H9 (cell line): ENCODE data around the gene IL20. TPM values are rescaled to one million over a fixed set of nuclear protein-coding genes. Genes with fewer than 3 reads are reported as not detected.

Experiments used
- DNase-seq: peaks from one replicate; pipeline ENCODE4 v3.0.0-alpha.2; 2017
- H2AFZ ChIP-seq: one replicate; pipeline ENCODE4 v1.6.1; 2013; ENCODE audit warnings: mild to moderate bottlenecking, low read length, control low read depth, moderate library complexity
- H2AK5ac ChIP-seq: 2 replicates; pipeline ENCODE4 v1.6.1; 2013; ENCODE audit warnings: low read length, control low read depth, mixed read lengths; ENCODE audit not compliant: insufficient read length
- H2BK120ac ChIP-seq: one replicate; pipeline ENCODE4 v1.6.1; 2013; ENCODE audit warnings: low read depth, mild to moderate bottlenecking, low read length, control low read depth, inconsistent platforms; ENCODE audit not compliant: poor library complexity, severe bottlenecking
- H2BK12ac ChIP-seq: 2 replicates; pipeline ENCODE4 v1.6.1; 2013; ENCODE audit warnings: low read length, control low read depth, mixed read lengths, low read depth; ENCODE audit not compliant: insufficient read length
- H2BK15ac ChIP-seq: 2 replicates; pipeline ENCODE4 v1.6.1; 2013; ENCODE audit warnings: low read depth, low read length, control low read depth
- H2BK20ac ChIP-seq: one replicate; pipeline ENCODE4 v1.6.1; 2013; ENCODE audit warnings: low read depth, mild to moderate bottlenecking, low read length, control low read depth, inconsistent platforms; ENCODE audit not compliant: poor library complexity, severe bottlenecking
- H2BK5ac ChIP-seq: 2 replicates; pipeline ENCODE4 v1.6.1; 2013; ENCODE audit warnings: low read length, control low read depth, mixed read lengths; ENCODE audit not compliant: insufficient read length
- H3K14ac ChIP-seq: 2 replicates; pipeline ENCODE4 v1.6.1; 2013; ENCODE audit warnings: low read length, control low read depth; ENCODE audit not compliant: insufficient read depth
- H3K18ac ChIP-seq: 2 replicates; pipeline ENCODE4 v1.6.1; 2013; ENCODE audit warnings: low read depth, mild to moderate bottlenecking, mixed read lengths, low read length, control low read depth; ENCODE audit not compliant: insufficient read length
- H3K23ac ChIP-seq: 2 replicates; pipeline ENCODE4 v1.6.1; 2013; ENCODE audit warnings: low read length, control low read depth, mixed read lengths, low read depth; ENCODE audit not compliant: insufficient read length
- H3K23me2 ChIP-seq: 2 replicates; pipeline ENCODE4 v1.6.1; 2013; ENCODE audit warnings: low read depth, mild to moderate bottlenecking, mixed read lengths, low read length, control low read depth; ENCODE audit not compliant: insufficient read length, poor library complexity, severe bottlenecking
- H3K27ac ChIP-seq: 2 replicates; pipeline ENCODE4 v1.5.1; 2013; ENCODE audit warnings: low read length, control low read depth, mixed read lengths, low read depth; ENCODE audit not compliant: insufficient read length
- H3K27me3 ChIP-seq: 2 replicates; pipeline ENCODE4 v1.6.1; 2013; ENCODE audit warnings: low read length, control low read depth, inconsistent platforms; ENCODE audit not compliant: insufficient read depth
- H3K4ac ChIP-seq: 2 replicates; pipeline ENCODE4 v1.6.1; 2013; ENCODE audit warnings: low read depth, mild to moderate bottlenecking, control low read depth, inconsistent platforms, low read length, moderate library complexity
- H3K4me1 ChIP-seq: 2 replicates; pipeline ENCODE4 v1.6.1; 2013; ENCODE audit warnings: low read length, control low read depth, inconsistent platforms; ENCODE audit not compliant: insufficient read depth
- H3K4me2 ChIP-seq: 2 replicates; pipeline ENCODE4 v1.6.1; 2013; ENCODE audit warnings: low read length, control low read depth, mixed read lengths; ENCODE audit not compliant: insufficient read length, insufficient read depth
- H3K56ac ChIP-seq: 2 replicates; pipeline ENCODE4 v1.6.1; 2013; ENCODE audit warnings: low read depth, mild to moderate bottlenecking, mixed read lengths, low read length, control low read depth; ENCODE audit not compliant: insufficient read length
- H3K79me1 ChIP-seq: 2 replicates; pipeline ENCODE4 v1.6.1; 2013; ENCODE audit warnings: low read depth, mild to moderate bottlenecking, moderate library complexity, low read length, control low read depth, inconsistent platforms; ENCODE audit not compliant: insufficient read depth, poor library complexity, severe bottlenecking
- H3K79me2 ChIP-seq: 2 replicates; pipeline ENCODE4 v1.6.1; 2013; ENCODE audit warnings: low read length, control low read depth, inconsistent platforms; ENCODE audit not compliant: insufficient read depth
- H3K9ac ChIP-seq: 2 replicates; pipeline ENCODE4 v1.6.1; 2013; ENCODE audit warnings: low read length, control low read depth, mixed read lengths; ENCODE audit not compliant: insufficient read length; ENCODE audit errors: extremely low read depth
- H3K9me3 ChIP-seq: one replicate; pipeline ENCODE4 v1.6.1; 2013; ENCODE audit warnings: low read depth, low read length, inconsistent platforms; ENCODE audit not compliant: control insufficient read depth
- H3T11ph ChIP-seq: one replicate; pipeline ENCODE4 v1.6.1; 2013; ENCODE audit warnings: mild to moderate bottlenecking, low read length, control low read depth, inconsistent platforms
- H4K20me1 ChIP-seq: one replicate; pipeline ENCODE4 v1.6.1; 2013; ENCODE audit not compliant: control insufficient read depth, insufficient read length, insufficient read depth
- H4K5ac ChIP-seq: 2 replicates; pipeline ENCODE4 v1.6.1; 2013; ENCODE audit warnings: low read depth, mild to moderate bottlenecking, mixed read lengths, low read length, control low read depth; ENCODE audit not compliant: insufficient read length
- H4K8ac ChIP-seq: replicated peaks from 2 replicates; pipeline ENCODE4 v1.6.1; 2013; ENCODE audit warnings: low read length, control low read depth, mixed read lengths, low read depth; ENCODE audit not compliant: insufficient read length
- H4K91ac ChIP-seq: 2 replicates; pipeline ENCODE4 v1.6.1; 2013; ENCODE audit warnings: low read depth, mild to moderate bottlenecking, moderate library complexity, mixed read lengths, low read length, control low read depth; ENCODE audit not compliant: insufficient read length
- H3K27ac Mint-ChIP-seq, 3 experiments: 2 replicates in 2 of 3; 3 replicates in 1 of 3; pipeline ENCODE4 v1.8.0; 2020 to 2021; ENCODE audit warnings: mixed read lengths in 3 of 3, mild to moderate bottlenecking in 1 of 3, moderate library complexity in 1 of 3
- H3K27me3 Mint-ChIP-seq: 2 replicates; pipeline ENCODE4 v1.8.0; 2021; ENCODE audit warnings: low read depth, mild to moderate bottlenecking, moderate library complexity, mixed read lengths
- H3K36me3 Mint-ChIP-seq, 3 experiments: 2 replicates in 2 of 3; 3 replicates in 1 of 3; pipeline ENCODE4 v1.8.0; 2020 to 2021; ENCODE audit warnings: low read depth in 3 of 3, mixed read lengths in 3 of 3; ENCODE audit not compliant: insufficient read depth in 1 of 3
- H3K4me1 Mint-ChIP-seq, 2 experiments: 2 replicates each; pipeline ENCODE4 v1.8.0; 2020; ENCODE audit warnings: mixed read lengths in 2 of 2
- H3K4me3 Mint-ChIP-seq, 2 experiments: 2 replicates in 1 of 2; 3 replicates in 1 of 2; pipeline ENCODE4 v1.8.0; 2020 to 2021; ENCODE audit warnings: mild to moderate bottlenecking in 2 of 2, mixed read lengths in 2 of 2, moderate library complexity in 1 of 2
- H3K9me3 Mint-ChIP-seq, 2 experiments: 2 replicates in 1 of 2; 3 replicates in 1 of 2; pipeline ENCODE4 v1.8.0; 2020; ENCODE audit warnings: mild to moderate bottlenecking in 2 of 2, mixed read lengths in 2 of 2, moderate library complexity in 1 of 2
- CTCF ChIP-seq: fragments of 200-600 bp; sonication (generic); conservative IDR thresholded peaks from 3 replicates; pipeline ENCODE4 v1.8.0; 2021; ENCODE audit warnings: antibody characterized with exemption, mild to moderate bottlenecking
- WGBS: extraction: QIAGEN DNeasy Blood & Tissue Kit; methylation state at CpG from one replicate; pipeline ENCODE4 v1.1.7; 2013; ENCODE audit warnings: missing lambda C conversion rate, low lambda C conversion rate, mixed read lengths; ENCODE audit not compliant: insufficient read length; ENCODE audit errors: extremely low coverage; 5-methylcytosine and 5-hydroxymethylcytosine counted together
- total RNA-seq: library from RNA; stranded (reverse); gene quantifications from 2 replicates; pipeline ENCODE4 v1.2.1, GENCODE V29; 2021

Gene IL20
- total RNA-seq, 1 experiment from 2014 or later, result not detected

GRCh38 chr1:206898089-206898914, 32.9 kb downstream of the IL20 start:
- no peaks in the 10 kb centered on the region for H3K9me3 ChIP-seq
- WGBS, result 100% methylated on average over 2 of the region's 11 CpGs

More at GRCh38 chr1:206898089-206898914, 32.9 kb downstream of the IL20 start:
- H3K18ac ChIP-seq, result no peak overlapping the region
- peaks cover 7 to 8% of the 10 kb centered on the region in 2 experiments; a peak in 3 of 4 replicates for H3K4me1 Mint-ChIP-seq
- no peak overlapping the region for H3K56ac ChIP-seq
- no peaks in the 10 kb centered on the region for H3K23me2 ChIP-seq
- H3K27me3 Mint-ChIP-seq, result peaks cover 18% of the 10 kb centered on the region
- no peak overlapping the region for H4K91ac ChIP-seq
- H3K4me1 ChIP-seq, result no peaks in the 10 kb centered on the region
- H3K79me1 ChIP-seq, result no peaks in the 10 kb centered on the region
- no peak overlapping the region for H2AFZ ChIP-seq
- no peak overlapping the region for H3K14ac ChIP-seq
- H4K8ac ChIP-seq, result no peak overlapping the region
- no peak overlapping the region for H3K9ac ChIP-seq
- no peaks in the 10 kb centered on the region for H3K79me2 ChIP-seq
- no peak overlapping the region for H3T11ph ChIP-seq
- DNase-seq, result no peak
- no peaks in the 10 kb centered on the region for H3K9me3 Mint-ChIP-seq
- H2BK12ac ChIP-seq, result no peak overlapping the region
- H4K20me1 ChIP-seq, result no peaks in the 10 kb centered on the region
- H2BK5ac ChIP-seq, result no peak overlapping the region
- no peak overlapping the region for H3K23ac ChIP-seq
- H2AK5ac ChIP-seq, result no peak overlapping the region
- H2BK20ac ChIP-seq, result no peak overlapping the region
- no peak overlapping the region for H2BK120ac ChIP-seq
- no peaks in the 10 kb centered on the region for H3K36me3 Mint-ChIP-seq
- H4K5ac ChIP-seq, result no peak overlapping the region
- H3K4me3 Mint-ChIP-seq, result no peak overlapping the region
- no peak for TF ChIP-seq CTCF
- H3K27me3 ChIP-seq, result no peaks in the 10 kb centered on the region
- no peak overlapping the region for H3K4ac ChIP-seq
- no peak overlapping the region for H3K4me2 ChIP-seq
- peak overlapping the region in 1 of 3 experiments; percentile 29; a peak in 1 of 7 replicates for H3K27ac Mint-ChIP-seq
- no peak overlapping the region for H2BK15ac ChIP-seq
- H3K27ac ChIP-seq, result no peak overlapping the region
